Activated T-helper 1 cell treated with Interleukin-2 at 50 U/mL for 16 hours (primary cell): ENCODE data around the gene AK3.
A peak's percentile ranks its signal among the peaks of the same experiment; 100 is the strongest.
"Not testable (repeated sequence)": the region's sequence is repeated elsewhere in the genome, so short reads cannot be mapped to it uniquely, and the experiment has no call there.

ENCODE experiments used
- DNase-seq: peaks from one replicate; pipeline ENCODE4 v3.0.0-alpha.2; 2020; ENCODE audit warnings: low read depth

The AK3 gene

GRCh38 chr9:4666042-4666699 is 74.8 kb downstream of the AK3 start, which contains the start of gene SPATA6L:
SPATA6L (minus strand) TSS chr9:4666480; CDS start chr9:4666250, 230 bp downstream.
- DNase-seq, result peak; percentile 16

DNA sequence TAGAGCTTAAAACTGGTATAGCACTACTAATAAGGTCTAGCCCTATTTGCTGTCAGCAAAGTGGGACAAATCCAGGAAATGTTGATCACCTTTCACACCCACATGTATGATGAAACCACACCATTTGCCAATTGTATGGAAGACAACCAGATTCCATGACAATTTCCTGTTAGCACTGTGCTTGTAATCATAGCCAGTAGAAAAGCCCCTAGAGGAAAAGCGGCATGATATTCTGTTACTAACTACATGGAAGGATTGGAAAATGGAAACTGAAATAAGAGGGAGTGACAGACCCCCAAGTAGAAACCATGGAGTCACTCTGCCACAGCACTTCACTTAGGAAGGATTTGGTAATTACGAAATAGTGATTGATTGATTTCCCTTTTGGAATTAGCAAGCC is 75.6 kb downstream of the AK3 start:
- DNase-seq, result no peak

- no peak for DNase-seq
Observed at GRCh38 chr9:4663956-4664355, 77.0 kb downstream of the AK3 start.

DNA sequence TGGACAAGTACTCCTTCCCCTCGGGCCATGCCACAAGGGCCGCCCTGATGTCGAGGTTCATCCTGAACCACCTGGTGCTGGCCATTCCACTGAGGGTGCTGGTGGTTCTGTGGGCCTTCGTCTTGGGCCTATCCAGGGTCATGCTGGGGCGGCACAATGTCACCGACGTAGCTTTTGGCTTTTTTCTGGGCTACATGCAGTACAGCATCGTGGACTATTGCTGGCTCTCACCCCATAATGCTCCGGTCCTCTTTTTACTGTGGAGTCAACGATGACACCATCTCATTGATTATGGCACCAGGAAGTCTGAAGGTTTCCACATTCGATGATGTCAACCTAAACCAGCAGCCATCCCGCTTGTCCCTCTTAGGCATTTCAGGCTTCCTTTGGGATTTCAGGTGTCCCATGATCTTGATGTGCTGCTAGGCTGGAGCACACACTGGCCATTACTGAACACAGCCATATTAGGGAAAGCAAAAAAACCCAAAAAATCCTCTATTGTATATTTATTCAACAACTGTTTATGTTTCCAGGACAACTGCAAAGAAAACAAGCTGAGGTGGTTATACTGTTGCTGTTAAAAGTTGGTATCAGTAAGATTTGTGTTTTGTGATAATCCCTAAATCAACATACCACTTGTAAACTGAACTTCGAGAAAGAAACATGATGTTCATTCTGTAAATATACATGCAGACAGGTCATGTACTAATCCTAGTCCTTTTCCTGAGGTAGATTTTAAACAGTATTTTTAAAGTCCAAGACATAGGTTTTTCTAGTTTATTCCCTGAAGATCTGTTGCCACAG is 77.8 kb downstream of the AK3 start:
- DNase-seq, result no peak

GRCh38 chr9:4662108-4662988 is 78.7 kb downstream of the AK3 start, which contains the start of gene PLPP6:
PLPP6 (plus strand) TSS chr9:4662294; CDS start chr9:4662376, 82 bp downstream.
- DNase-seq, result peak; percentile 62

DNA sequence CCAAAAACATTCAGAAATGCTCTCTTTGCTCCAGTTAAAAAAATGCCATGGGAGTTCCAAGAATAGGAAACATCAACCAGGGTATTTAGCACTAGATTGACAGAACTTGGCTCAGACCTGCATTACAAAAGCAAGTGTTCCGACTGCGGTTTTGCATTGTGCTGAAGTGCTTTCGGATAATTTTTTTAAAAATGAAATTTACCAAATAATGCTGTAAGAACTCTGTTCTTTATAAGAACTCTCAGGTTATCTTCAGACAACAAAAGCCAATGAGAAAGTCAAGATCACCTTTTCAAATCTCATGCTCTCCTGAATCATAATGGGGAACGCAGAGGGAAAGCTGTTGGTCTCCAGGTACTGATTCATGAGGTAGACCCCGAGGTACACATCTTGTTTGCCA is 79.4 kb downstream of the AK3 start:
- DNase-seq, result no peak

DNA sequence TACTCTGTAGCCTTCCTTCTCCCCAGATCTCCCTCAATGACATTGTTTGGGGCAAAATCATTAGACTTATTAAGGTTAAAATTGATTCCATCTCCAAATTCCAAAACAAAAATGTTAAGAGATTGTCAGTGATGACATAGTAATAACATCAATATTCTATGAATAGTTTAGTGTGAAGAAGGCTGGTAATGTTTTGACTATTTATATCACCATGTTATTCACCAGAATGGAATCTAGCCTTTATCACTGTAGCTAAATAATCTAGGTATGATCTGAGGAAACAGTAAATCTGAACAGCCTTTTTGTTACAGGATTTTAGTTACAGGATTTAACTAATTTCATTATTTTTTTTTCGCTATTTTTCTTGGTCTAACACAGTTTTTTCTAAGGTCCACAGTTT is 79.8 kb downstream of the AK3 start:
- DNase-seq, result no peak

GRCh38 chr9:4660665-4661064 is 80.3 kb downstream of the AK3 start:
- DNase-seq, result not testable (repeated sequence)
